HG03558 (cell line): Measurements from ENCODE around the gene COL6A5.
"Not testable (repeated sequence)": the region's sequence is repeated elsewhere in the genome, so short reads cannot be mapped to it uniquely, and the experiment has no call there.

Source experiments
- ATAC-seq: cut with Tn5 transposase; IDR thresholded peaks from one replicate; pipeline ENCODE4 v1.9.1; 2021; ENCODE audit warnings: moderate number of reproducible peaks; ENCODE audit not compliant: unreplicated experiment; ENCODE audit errors: extremely low read depth

The COL6A5 gene

GRCh38 chr3:130433306-130433705 is 87.8 kb downstream of the COL6A5 start:
- no peak for ATAC-seq

- ATAC-seq: no peak
Measured at GRCh38 chr3:130442284-130442683, 96.8 kb downstream of the COL6A5 start.

- not testable (repeated sequence) for ATAC-seq
Measured at GRCh38 chr3:130446840-130447239, 101.4 kb downstream of the COL6A5 start.

- not testable (repeated sequence) for ATAC-seq
Measured at GRCh38 chr3:130448155-130448554, 102.7 kb downstream of the COL6A5 start.

- ATAC-seq: no peak
Measured at GRCh38 chr3:130456540-130456939, 111.1 kb downstream of the COL6A5 start.

GRCh38 chr3:130457671-130458070 is 112.2 kb downstream of the COL6A5 start:
- no peak for ATAC-seq

DNA sequence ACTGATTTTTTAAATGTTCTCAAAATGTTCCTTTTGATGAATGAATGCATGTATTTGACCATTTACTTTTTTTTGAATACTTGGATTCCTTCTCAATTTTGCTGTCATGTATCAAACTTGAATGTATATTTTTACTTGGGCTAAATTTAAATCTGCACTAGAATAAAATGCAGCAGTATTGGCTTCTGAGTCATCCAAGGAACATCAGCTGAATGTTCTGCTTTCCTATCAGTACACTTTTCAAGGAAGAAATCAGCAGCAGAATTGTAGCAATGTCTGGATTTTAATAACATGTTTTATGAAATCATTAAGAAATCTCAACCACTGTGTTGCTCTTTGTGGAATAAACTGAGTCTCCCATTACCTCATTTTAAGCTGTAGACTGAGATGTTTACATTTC is 114.5 kb downstream of the COL6A5 start:
- ATAC-seq: no peak

- no peak for ATAC-seq
Measured at GRCh38 chr3:130462089-130462488, 116.6 kb downstream of the COL6A5 start.

- no peak for ATAC-seq
Measured at GRCh38 chr3:130463221-130463620, 117.7 kb downstream of the COL6A5 start.

- no peak for ATAC-seq
Measured at GRCh38 chr3:130465521-130465920, 120.0 kb downstream of the COL6A5 start.

DNA sequence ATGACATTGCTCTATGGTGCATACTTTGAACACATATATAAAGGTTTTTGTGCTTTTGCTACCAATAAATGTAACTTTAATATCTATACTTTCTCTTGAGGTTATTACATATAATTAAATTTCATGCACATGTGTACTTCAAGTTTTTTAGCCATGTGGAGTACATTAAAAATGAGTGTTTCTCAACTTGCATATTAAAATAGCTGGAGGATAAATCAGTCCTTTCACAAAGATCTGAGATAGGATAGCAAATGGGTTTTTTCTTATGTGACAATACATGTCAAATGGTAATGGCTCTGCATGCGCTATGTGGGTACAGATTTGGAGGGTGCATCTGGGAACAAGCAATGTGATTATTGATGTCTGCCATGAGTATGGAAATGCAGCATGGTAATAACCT is 122.8 kb downstream of the COL6A5 start:
- no peak for ATAC-seq

DNA sequence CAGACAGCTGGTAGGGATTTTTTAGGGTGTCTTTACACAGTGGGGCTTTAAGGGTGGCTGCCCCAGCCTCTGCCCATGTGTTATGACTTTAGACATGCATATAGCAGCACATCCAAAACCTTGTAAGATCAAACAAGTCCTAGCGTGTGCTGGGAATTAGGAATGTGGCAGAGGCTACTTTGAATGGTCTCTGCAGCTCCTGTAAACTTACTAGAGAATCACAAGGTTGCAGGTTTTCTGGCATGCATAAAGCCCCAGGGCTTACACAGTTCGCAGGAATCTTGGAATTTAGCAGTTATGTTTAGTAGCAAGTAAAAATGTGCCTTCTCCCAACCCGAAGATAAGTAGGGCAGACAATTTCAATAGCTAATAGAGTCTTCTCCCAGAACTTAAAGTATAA is 124.7 kb downstream of the COL6A5 start:
- ATAC-seq: no peak

DNA sequence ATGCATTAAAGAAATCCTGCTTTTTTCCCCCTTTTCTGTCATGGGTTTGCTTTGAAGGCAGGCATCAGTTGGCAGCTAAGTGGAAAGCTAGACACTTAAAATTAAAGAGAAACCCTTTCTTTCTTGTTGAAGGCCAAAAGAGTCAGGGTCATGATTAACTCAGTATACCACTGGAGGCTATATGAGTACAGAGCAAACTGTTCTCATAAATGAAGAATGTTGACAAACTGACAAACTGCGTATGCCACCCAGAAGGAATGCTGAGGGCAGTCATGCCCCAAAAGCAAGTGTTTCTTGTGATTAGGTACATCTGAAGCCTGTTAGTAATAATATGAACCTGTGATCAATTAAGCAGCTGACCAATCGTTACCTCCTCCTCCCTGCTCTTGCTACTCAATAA is 127.9 kb downstream of the COL6A5 start:
- ATAC-seq: no peak

DNA sequence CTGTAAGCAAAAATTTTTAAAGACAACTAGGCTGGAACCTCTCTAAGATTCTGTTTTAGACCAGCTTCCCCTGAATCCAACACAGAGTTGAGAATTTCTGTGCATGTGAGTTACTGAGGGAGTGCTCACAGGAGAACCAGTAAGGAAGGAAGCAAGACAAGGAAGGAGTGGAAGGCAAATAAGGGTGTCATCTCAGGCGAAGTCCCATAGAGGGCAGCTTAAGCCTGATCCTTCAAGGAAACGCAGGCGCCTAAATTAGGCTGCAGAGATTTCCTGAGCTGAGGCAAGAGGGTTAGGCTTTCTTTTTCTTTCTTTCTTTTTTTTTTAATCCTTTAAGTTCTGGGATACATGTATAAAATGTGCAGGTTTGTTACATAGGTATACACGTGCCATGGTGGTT is 135.3 kb downstream of the COL6A5 start:
- no peak for ATAC-seq

GRCh38 chr3:130488288-130488687 is 142.8 kb downstream of the COL6A5 start:
- no peak for ATAC-seq

- no peak for ATAC-seq
Measured at GRCh38 chr3:130488769-130489450, 143.4 kb downstream of the COL6A5 start.

GRCh38 chr3:130490241-130490640 is 144.8 kb downstream of the COL6A5 start:
- ATAC-seq: no peak

DNA sequence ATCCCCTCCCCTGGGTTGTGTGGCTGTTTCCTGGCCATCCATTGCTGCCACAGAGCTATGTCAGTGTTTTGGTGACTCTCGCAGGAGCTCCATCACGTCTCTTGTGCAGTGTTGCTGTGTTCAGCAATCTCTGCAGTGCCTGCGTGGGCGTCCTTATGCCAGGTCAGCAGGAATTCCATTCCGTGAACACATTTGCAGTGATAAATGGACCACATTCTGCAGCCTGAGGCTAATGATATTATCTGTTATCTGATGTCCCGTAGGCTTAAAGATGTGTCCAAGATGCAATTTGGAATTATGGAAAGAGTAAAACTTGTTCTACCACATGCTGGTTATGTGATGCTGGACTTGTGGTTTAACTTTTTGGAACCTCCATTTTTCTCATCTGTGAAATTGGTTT is 146.0 kb downstream of the COL6A5 start:
- no peak for ATAC-seq

DNA sequence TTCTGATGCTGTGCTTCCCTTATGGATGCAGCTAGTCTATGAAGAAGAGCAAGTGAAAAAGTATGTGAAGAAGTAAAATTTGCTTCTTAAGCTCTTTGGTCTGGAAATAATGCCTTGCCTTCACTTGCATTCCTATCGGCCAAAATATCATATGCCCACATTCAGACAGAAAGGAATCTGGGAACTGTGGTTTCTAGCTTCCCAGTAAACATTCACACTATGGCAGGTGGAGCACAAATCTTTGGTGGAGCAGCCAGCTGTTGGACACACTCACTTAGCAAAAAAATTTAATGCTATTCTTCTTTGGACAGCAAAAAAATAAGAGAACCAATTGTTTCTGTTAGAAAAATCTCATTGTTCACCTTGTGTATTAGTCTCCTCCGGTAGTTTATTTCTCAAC is 159.2 kb downstream of the COL6A5 start:
- no peak for ATAC-seq

GRCh38 chr3:130506031-130506430 is 160.6 kb downstream of the COL6A5 start:
- no peak for ATAC-seq

DNA sequence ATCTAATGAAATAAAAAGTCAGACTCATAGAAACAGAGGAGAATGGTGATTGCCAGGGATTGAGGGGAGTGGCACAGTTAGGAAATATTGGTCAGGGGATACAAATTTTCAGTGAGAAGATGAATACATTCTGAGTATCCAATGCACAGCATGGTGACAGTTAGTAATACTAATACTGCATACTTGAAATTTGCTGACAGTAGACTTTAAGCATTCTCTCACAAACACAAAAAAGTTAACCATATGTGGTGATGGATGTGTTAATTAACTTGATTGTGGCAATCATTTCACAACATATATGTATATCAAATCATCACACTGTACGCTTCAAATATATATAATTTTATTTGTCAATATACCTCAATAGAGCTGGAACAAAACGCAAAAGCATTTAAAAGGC is 162.3 kb downstream of the COL6A5 start:
- no peak for ATAC-seq

DNA sequence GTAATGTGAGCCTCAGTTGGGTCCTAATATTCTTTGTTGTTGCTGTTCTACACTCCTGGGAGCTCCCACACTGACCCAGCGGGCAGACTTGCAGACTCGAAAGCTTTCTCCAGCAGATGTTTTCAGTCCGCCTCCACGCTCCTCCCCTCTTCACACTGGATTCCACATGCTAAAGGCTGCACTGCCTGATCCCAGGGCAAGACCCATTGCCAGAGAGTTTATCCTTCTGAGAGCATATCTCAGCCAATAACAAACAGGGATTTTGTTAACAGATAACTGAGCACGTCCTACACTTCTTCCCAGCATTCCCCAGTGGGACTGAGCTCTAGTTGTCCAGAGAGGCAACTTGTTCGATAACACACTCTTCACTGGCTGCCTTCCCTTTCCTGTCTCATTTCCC is 163.5 kb downstream of the COL6A5 start:
- no peak for ATAC-seq

DNA sequence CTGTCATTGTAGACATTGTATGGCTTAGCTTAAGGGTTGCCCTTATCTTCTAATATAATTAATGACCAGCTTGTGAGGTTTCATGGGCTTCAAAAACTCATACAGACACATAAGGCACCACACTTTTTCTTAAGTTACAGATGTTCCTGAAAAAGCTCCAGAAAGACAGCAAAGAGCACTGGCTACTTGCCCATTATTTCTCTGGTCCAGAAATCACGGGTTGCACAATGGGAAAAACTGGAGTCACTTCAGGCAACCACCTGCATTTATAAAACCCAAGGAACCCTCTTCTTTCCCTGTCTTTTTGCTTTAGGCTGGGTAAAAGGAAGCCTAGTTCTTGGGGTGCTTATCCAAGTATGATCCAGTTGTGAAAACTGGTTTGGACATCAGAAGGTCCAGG is 169.2 kb downstream of the COL6A5 start:
- no peak for ATAC-seq
